Psoas muscle (tissue), 8 donors: ENCODE measurements around the gene U2AF2. TPM values are rescaled to one million over a fixed set of nuclear protein-coding genes. Genes with fewer than 3 reads are reported as not detected.

ENCODE experiments used
- ATAC-seq, 4 donors: fragments of 200-7000 bp; cut with Tn5 transposase; one replicate each; pipeline ENCODE4 v1.9.1; 2020; ENCODE audit warnings: moderate library complexity in 3 of 4, mild to moderate bottlenecking in 2 of 4
- DNase-seq, 2 donors: peaks; one replicate each; pipeline ENCODE4 v3.0.0-alpha.2; 2020
- H3K27ac ChIP-seq: fragments of 200-600 bp; one replicate; pipeline ENCODE4 v1.8.0; 2022
- H3K27me3 ChIP-seq, 3 donors: fragments of 200-600 bp in 1 of 3; one replicate each; pipeline versions ENCODE4 v1.6.1 to v1.8.0; 2013 to 2022; ENCODE audit warnings: low read length in 2 of 3, mild to moderate bottlenecking in 2 of 3, moderate library complexity in 1 of 3; ENCODE audit not compliant: insufficient read depth in 3 of 3
- H3K36me3 ChIP-seq, 2 donors: fragments of 200-600 bp in 1 of 2; one replicate each; pipeline versions ENCODE4 v1.6.1 to v1.8.0; 2013 to 2022; ENCODE audit warnings: low read depth in 1 of 2, mild to moderate bottlenecking in 1 of 2, moderate library complexity in 1 of 2; ENCODE audit not compliant: insufficient read depth in 1 of 2
- H3K4me1 ChIP-seq: fragments of 200-600 bp; one replicate; pipeline ENCODE4 v1.8.0; 2022
- H3K4me3 ChIP-seq: fragments of 200-600 bp; one replicate; pipeline ENCODE4 v1.8.0; 2022; ENCODE audit warnings: mild to moderate bottlenecking
- H3K9me3 ChIP-seq: fragments of 200-600 bp; one replicate; pipeline ENCODE4 v1.8.0; 2022
- CTCF ChIP-seq: fragments of 200-600 bp; IDR thresholded peaks from one replicate; pipeline ENCODE4 v1.8.0; 2022; ENCODE audit warnings: antibody characterized with exemption
- WGBS, 3 donors: extraction: QIAGEN DNeasy Blood & Tissue Kit; methylation state at CpG; one replicate each; pipeline versions ENCODE4 v1.1.6 to v1.1.7; 2013; 5-methylcytosine and 5-hydroxymethylcytosine counted together
- intact Hi-C, 2 donors: fragments of 100-400 bp; cut with DNase I; formaldehyde crosslinking; loops; one replicate each; pipeline versions ENCODE4 v1.11.0 to v1.14.2; 2022
- polyA plus RNA-seq, 3 donors: library from polyadenylated mRNA; stranded (reverse); fragments of 200-250 nt; gene quantifications; one replicate each; pipeline ENCODE4 v1.2.3, GENCODE V29; 2013
- total RNA-seq, 4 donors: library from RNA; stranded (reverse); fragmentation: NEBNext Ultra II Directional in 2 of 4; extraction: Animal tissue kit (Norgen Biotek cat#: 25700) in 2 of 4; gene quantifications; one replicate each; pipeline versions ENCODE4 v1.2.1 to v1.2.4, GENCODE V29; 2021 to 2023
- donor health status: healthy with polysubstance abuse.
- donor health status: DM: no; HTN: no; CAD: no; lungs with moderate emphysema.
- donor health status: Bipolar disorder and iron deficiency.
- donor health status: healthy.
- donor health status: DM: yes; HTN: yes; CAD: no.
- donor health status: DM: no; HTN: no; CAD: no.
- donor health status: DM: no; HTN: no; CAD: no.
- donor health status: DM: yes; HTN: yes; CAD: no.

Gene U2AF2
- total and polyA plus RNA-seq, 7 donors = 54.1 to 116 (median 72.6) TPM

GRCh38 chr19:55636723-55637122 lies 18.1 kb upstream of the U2AF2 start:
- no peaks in the 10 kb centered on the region for H3K27me3 ChIP-seq
- ATAC-seq = no peak
- peaks cover 39% of the 10 kb centered on the region for H3K4me1 ChIP-seq
- no peaks in the 10 kb centered on the region for H3K36me3 ChIP-seq
- H3K4me3 ChIP-seq = no peak overlapping the region
- no peaks in the 10 kb centered on the region for H3K9me3 ChIP-seq
- H3K27ac ChIP-seq = no peak overlapping the region
- DNase-seq = peak in 1 of 2 donors; percentile 8
- no peak for TF ChIP-seq CTCF
- intact Hi-C loops = no loop called here
- 76 to 85% (median 79%) methylated on average over 4 of the region's 4 CpGs for WGBS, 3 donors

GRCh38 chr19:55637534-55637933 lies 17.3 kb upstream of the U2AF2 start:
- 66 to 71% (median 67%) methylated on average over 11 of the region's 11 CpGs for WGBS, 3 donors
- no peaks in the 10 kb centered on the region for H3K9me3 ChIP-seq
- no peak for ATAC-seq
- H3K36me3 ChIP-seq = no peaks in the 10 kb centered on the region
- no peaks in the 10 kb centered on the region for H3K27me3 ChIP-seq
- DNase-seq = no peak
- peak overlapping the region; percentile 7 for H3K4me3 ChIP-seq
- TF ChIP-seq CTCF = no peak
- peaks cover 46% of the 10 kb centered on the region for H3K4me1 ChIP-seq
- intact Hi-C loops = no loop called here
- H3K27ac ChIP-seq = no peak overlapping the region

GRCh38 chr19:55638864-55639359 lies 15.9 kb upstream of the U2AF2 start:
- ATAC-seq = no peak
- H3K36me3 ChIP-seq = no peaks in the 10 kb centered on the region
- peak overlapping the region; percentile 79 for H3K27ac ChIP-seq
- peak overlapping the region; percentile 87 for H3K4me3 ChIP-seq
- no peaks in the 10 kb centered on the region for H3K27me3 ChIP-seq
- peak; percentile 39 for TF ChIP-seq CTCF
- 77 to 83% (median 79%) methylated on average over 6 of the region's 6 CpGs for WGBS, 3 donors
- intact Hi-C loops = no loop called here
- H3K9me3 ChIP-seq = no peaks in the 10 kb centered on the region
- DNase-seq = peak; percentile 60 to 70
- H3K4me1 ChIP-seq = peaks cover 53% of the 10 kb centered on the region

- intact Hi-C loops = no loop called here
- no peaks in the 10 kb centered on the region for H3K27me3 ChIP-seq
- peak overlapping the region; percentile 87 for H3K4me3 ChIP-seq
- ATAC-seq = peak; percentile 23 to 69 (median 62)
- 3 to 8% (median 4%) methylated on average over 36 to 38 of the region's 38 CpGs for WGBS, 3 donors
- peak overlapping the region; percentile 79 for H3K27ac ChIP-seq
- no peaks in the 10 kb centered on the region for H3K9me3 ChIP-seq
- peaks cover 57% of the 10 kb centered on the region for H3K4me1 ChIP-seq
- peak; percentile 78 to 89 for DNase-seq
- peak; percentile 45 for TF ChIP-seq CTCF
- H3K36me3 ChIP-seq = peaks cover 0 to 6% of the 10 kb centered on the region in 2 donors
These were observed 14.7 kb upstream of the U2AF2 start for GRCh38 chr19:55640043-55640576.
